NB4 (cell line): ENCODE data around the gene MARK4.

Experiments
- DNase-seq: peaks from one replicate; pipeline ENCODE4 v3.0.0; 2010; ENCODE audit warnings: low read depth
- H3K4me3 ChIP-seq: one replicate; pipeline ENCODE4 v1.5.1; 2011; ENCODE audit warnings: mild to moderate bottlenecking, low read depth, low read length, moderate library complexity
- MYC ChIP-seq: IDR thresholded peaks from 2 replicates; pipeline ENCODE4 v1.6.1; 2011; ENCODE audit warnings: low read depth, low read length
- POLR2A ChIP-seq: IDR thresholded peaks from 2 replicates; pipeline ENCODE4 v1.6.1; 2011; ENCODE audit warnings: mild to moderate bottlenecking; ENCODE audit not compliant: insufficient read length; ENCODE audit errors: extremely low read depth
- TF ChIP-seq, protein P1 (sequence below): IDR thresholded peaks from 2 replicates; pipeline ENCODE4 v1.6.1; 2011; ENCODE audit warnings: low read depth, low read length
- TF ChIP-seq, protein P2 (sequence below): IDR thresholded peaks from one replicate; pipeline ENCODE4 v1.5.1; 2012; ENCODE audit warnings: low read depth, low read length

The MARK4 gene

DNA sequence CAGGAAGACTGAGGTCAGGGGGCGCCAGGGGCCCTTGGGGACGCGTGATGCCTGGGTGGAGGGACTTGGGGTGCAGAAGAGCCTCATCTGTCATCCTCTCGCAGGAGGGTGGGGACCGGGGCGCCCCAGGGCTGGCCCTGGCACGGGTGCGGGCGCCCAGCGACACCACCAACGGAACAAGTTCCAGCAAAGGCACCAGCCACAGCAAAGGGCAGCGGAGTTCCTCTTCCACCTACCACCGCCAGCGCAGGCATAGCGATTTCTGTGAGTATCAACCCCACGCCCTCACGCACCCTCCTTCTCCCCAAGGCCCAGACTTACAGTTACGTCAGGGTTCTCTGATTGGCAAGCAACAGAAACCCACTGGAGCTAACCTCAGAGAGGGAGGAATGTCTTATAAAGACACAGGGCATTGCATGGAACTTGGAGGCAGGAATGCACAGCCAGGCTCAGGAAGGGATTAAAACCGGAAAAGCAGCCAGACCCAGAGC, 29.4 kb downstream of the MARK4 start:
- no peak for DNase-seq
- TF ChIP-seq POLR2A (no peak), MYC (no peak)
- TF ChIP-seq, protein P1, sequence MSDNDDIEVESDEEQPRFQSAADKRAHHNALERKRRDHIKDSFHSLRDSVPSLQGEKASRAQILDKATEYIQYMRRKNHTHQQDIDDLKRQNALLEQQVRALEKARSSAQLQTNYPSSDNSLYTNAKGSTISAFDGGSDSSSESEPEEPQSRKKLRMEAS, result no peak
- TF ChIP-seq, protein P2, sequence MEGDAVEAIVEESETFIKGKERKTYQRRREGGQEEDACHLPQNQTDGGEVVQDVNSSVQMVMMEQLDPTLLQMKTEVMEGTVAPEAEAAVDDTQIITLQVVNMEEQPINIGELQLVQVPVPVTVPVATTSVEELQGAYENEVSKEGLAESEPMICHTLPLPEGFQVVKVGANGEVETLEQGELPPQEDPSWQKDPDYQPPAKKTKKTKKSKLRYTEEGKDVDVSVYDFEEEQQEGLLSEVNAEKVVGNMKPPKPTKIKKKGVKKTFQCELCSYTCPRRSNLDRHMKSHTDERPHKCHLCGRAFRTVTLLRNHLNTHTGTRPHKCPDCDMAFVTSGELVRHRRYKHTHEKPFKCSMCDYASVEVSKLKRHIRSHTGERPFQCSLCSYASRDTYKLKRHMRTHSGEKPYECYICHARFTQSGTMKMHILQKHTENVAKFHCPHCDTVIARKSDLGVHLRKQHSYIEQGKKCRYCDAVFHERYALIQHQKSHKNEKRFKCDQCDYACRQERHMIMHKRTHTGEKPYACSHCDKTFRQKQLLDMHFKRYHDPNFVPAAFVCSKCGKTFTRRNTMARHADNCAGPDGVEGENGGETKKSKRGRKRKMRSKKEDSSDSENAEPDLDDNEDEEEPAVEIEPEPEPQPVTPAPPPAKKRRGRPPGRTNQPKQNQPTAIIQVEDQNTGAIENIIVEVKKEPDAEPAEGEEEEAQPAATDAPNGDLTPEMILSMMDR, result no peak

DNA sequence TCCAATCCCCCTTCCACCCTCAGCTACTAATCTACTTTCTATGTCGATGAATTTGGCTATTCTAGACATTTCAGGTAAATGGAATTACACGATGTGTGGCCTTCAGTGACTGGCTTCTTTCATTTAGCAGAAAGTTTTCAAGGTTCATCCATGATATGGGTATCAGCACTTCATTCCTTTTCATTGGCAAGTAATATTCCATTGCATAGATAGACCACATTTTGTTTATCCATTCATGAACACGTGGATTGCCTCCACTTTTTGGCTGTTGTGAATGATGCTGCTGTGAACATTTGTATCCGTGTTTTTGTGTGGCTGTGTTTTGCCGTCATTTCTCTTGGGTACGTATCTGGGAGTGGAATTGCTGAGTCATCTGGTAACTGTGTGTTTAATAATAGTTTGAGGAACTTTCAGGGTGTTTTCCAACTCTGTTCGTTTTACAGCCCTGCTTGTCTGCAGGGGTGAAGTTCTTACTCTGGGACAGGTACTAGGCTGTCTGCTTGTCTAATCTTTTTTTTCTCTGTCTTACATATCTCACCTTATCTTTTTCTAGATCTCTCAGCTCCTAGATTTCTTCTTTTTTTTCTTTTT, 32.5 kb downstream of the MARK4 start:
- DNase-seq, result peak; percentile 31
- TF ChIP-seq, protein P2, result no peak
- H3K4me3 ChIP-seq, result no peak overlapping the region

More for the DNA sequence above, 29.4 kb downstream of the MARK4 start:
- no peak overlapping the region for H3K4me3 ChIP-seq

DNA sequence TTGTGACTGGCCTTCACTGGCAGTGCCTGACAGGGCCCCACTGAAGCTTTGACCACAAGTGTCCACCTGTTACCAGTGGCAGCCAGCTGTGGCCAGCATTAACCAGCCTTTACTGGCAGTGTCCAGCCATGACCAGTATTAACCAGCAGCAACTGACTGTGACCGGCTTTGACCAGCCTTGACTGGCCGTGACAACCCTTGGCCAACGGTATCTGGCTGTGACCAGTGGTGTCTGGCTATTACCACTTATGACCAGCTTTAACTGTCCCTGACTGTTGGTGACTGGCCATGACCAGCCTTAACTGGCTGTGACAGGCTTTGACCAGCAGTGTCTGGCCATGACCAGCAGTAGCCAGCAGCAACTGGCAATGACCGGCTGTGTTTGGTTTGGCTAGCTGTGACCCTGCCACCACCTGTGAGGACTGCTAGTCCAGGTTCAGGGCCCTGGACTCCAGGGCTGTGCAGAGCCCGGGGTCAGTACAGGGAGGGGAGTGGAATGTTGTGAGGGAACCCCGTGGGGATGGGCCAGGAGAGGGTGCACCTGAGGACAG, 39.4 kb downstream of the MARK4 start:
- TF ChIP-seq, protein P1, result no peak
- no peak for TF ChIP-seq MYC
- TF ChIP-seq POLR2A, result no peak
- TF ChIP-seq, protein P2, result no peak

DNA sequence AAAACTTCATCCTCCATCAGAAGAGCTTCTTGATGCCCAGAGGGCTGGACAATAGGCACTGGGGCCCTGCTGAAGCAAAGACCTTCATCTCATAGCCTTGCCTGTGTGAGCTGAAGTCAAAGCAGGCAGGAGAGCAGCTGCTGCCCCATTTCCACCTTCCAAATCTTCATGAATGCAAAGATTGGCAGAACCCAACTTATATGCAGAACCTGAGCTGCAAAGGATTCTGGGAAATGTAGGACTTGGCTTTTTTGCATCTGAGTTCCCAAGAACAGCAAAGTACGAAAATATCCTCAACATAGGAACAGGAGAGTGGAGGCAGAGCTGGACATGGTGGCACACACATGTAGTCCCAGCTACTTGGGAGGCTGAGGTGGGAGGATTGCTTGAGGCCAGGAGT, 40.8 kb downstream of the MARK4 start:
- no peak for DNase-seq
- no peak overlapping the region for H3K4me3 ChIP-seq
- TF ChIP-seq POLR2A, result no peak
- TF ChIP-seq MYC, result no peak

More for the DNA sequence above, 39.4 kb downstream of the MARK4 start:
- no peak overlapping the region for H3K4me3 ChIP-seq
- DNase-seq, result no peak

DNA sequence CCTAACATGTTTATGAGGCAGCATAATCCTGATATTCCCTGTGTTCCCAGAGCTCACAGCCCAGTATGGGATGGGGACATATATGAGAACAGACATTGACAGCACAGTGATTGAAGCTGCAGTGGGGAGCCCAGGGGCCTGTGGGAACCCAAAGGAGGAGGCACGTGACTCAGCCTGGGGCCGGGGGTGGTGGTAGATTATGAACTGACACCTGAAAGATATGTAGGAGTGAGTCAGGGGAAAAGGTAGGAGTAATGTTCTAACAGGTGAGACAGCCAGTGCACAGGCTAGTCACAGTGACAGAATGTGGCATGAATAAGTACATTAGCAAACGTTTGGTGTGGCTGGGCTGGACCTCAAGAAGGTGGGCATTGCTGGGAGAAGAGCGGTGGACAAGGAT, 42.6 kb downstream of the MARK4 start:
- DNase-seq, result no peak
- no peak for TF ChIP-seq MYC
- TF ChIP-seq, protein P1, result no peak
- TF ChIP-seq, protein P2, result no peak
- TF ChIP-seq POLR2A, result no peak
- H3K4me3 ChIP-seq, result no peak overlapping the region

DNA sequence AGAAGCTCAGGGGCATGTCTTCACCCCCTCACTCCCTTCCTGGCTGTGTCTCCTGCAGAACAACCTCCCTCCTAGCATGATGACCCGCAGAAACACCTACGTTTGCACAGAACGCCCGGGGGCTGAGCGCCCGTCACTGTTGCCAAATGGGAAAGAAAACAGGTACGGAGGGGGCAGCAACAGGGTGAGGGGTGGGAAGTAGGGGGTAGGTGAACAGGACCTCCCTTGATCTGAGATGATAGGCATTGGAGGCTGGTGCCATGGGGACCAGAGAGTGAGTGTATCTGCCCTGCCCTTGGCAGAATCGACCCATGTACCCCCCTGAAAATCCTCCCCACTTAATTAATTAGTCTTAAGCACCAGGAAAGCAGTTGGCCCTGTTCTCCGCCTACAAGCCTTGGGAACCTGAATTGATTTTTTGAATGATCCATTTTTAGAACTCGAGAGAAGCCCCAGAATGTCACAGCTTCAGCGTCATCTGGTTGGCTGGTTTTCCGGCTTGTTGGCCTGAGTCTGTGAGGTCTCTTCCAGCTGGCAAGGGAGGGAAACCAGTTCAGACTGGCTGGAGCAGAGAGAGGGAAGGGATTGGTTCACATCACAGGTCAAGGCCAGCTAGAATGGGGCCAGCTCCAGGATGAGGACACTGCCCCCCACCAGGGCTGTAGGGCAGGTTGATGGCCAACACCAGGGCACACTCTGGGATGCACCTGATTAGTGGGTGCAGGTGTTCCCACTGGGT, 43.4 kb downstream of the MARK4 start:
- TF ChIP-seq MYC (no peak), POLR2A (no peak)
- TF ChIP-seq, protein P1, result no peak
- TF ChIP-seq, protein P2, result no peak
- H3K4me3 ChIP-seq, result no peak overlapping the region
- DNase-seq, result no peak
